ENCODE data around the gene ERBB4. TPM values are rescaled to one million over a fixed set of nuclear protein-coding genes. Genes with fewer than 3 reads are reported as not detected.

Gene ERBB4
- total and polyA plus RNA-seq, 2 of the 8 experiments (the other 6 are each of a cell fraction or from before 2014, with no cell fraction given) = 0.34 to 1.3 TPM

DNA sequence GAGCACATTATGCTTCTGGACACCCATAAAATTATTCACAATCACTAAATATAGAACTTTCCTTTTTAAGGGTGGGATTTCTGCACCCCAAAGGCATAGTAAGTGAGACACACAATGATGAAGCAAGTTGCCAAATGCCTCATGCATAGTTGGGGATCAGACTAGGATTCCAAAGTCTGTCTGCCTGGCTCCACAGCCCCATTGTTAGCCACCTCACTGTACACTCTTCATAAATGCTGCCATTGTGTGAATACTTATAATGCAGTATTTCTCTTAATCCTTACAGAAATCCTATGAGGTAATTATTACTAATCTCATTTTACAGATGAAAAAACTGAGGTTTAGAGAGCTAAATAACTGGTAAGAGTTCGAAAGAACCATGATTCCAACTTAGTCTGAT is 738.6 kb downstream of the ERBB4 start:
- no peaks in the 10 kb centered on the region for H3K23me2 ChIP-seq (ENCODE audit: low read depth, low read length)
- H3K4me1 ChIP-seq (replicated peaks in 1 of 4; ENCODE audit: control insufficient read depth in 3 of 4, insufficient read depth in 4 of 4, low read length in 3 of 4) = no peaks in the 10 kb centered on the region
- FAIRE-seq (no peak), DNase-seq (ENCODE audit: low read depth in 1 of 2, low spot score in 2 of 2) (no peak)
- H3K4me2 ChIP-seq (ENCODE audit: insufficient read depth in 1 of 2, low read depth in 2 of 2, low read length in 2 of 2) = no peak overlapping the region
- no peaks in the 10 kb centered on the region for H3K9me3 ChIP-seq (ENCODE audit: insufficient read depth in 2 of 2, low read depth in 1 of 2, low read length in 1 of 2)
- no peaks in the 10 kb centered on the region for H3K79me2 ChIP-seq (ENCODE audit: control insufficient read depth in 1 of 2, insufficient read depth in 2 of 2, low read length in 2 of 2)
- H2AFZ ChIP-seq (ENCODE audit: low read length) = no peak overlapping the region
- H3K9ac ChIP-seq (replicated peaks in 1 of 4; ENCODE audit: extremely low read depth in 1 of 4, low read depth in 3 of 4, low read length in 3 of 4) = no peak overlapping the region
- 87% methylated on average over 1 of the region's 1 CpG; no CpG with 5 or more reads in 1 of the 2 experiments for WGBS, 2 experiments (ENCODE audit: extremely low coverage in 1 of 2, insufficient coverage in 1 of 2, insufficient read length in 1 of 2, insufficient replicate concordance in 2 of 2, low coverage in 1 of 2, low lambda C conversion rate in 2 of 2, missing lambda C conversion rate in 1 of 2)
- H4K91ac ChIP-seq (replicated peaks; ENCODE audit: insufficient read length, low read length) = no peak overlapping the region
- no peak overlapping the region for H4K5ac ChIP-seq (ENCODE audit: insufficient read length, low read depth, low read length)
- TF ChIP-seq SIRT6 (IDR thresholded peaks at IDR 0.05; ENCODE audit: low read length) (no peak), SP2 (IDR thresholded peaks at IDR 0.05; ENCODE audit: low read length) (no peak), TAF1 (IDR thresholded peaks at IDR 0.05; ENCODE audit: low read depth, low read length) (no peak), SIN3A (conservative IDR thresholded peaks at IDR 0.05 in 1 of 2, IDR thresholded peaks at IDR 0.05 in 1 of 2; ENCODE audit: low read depth in 1 of 2, low read length in 2 of 2) (no peak), RBBP5 (IDR thresholded peaks at IDR 0.05; ENCODE audit: borderline replicate concordance, low read depth, low read length) (no peak), CTBP2 (IDR thresholded peaks at IDR 0.05; ENCODE audit: borderline replicate concordance, insufficient read depth, insufficient read length, low read length) (no peak), RFX5 (IDR thresholded peaks at IDR 0.05; ENCODE audit: borderline replicate concordance, low read depth, low read length) (no peak), CBX5 (IDR thresholded peaks at IDR 0.05; ENCODE audit: low read depth, low read length) (no peak), SIX5 (IDR thresholded peaks at IDR 0.05; ENCODE audit: low read depth, low read length) (no peak), JUND (IDR thresholded peaks at IDR 0.05; ENCODE audit: low read length) (no peak), NRF1 (IDR thresholded peaks at IDR 0.05; ENCODE audit: low read depth, low read length) (no peak), CEBPB (IDR thresholded peaks at IDR 0.05; ENCODE audit: low read depth, low read length) (no peak), CBX8 (IDR thresholded peaks at IDR 0.05; ENCODE audit: borderline replicate concordance, low read depth, low read length) (no peak), KDM1A (IDR thresholded peaks at IDR 0.05; ENCODE audit: borderline replicate concordance, low read length) (no peak)
- no peaks in the 10 kb centered on the region for H3K27me3 ChIP-seq (replicated peaks in 1 of 4; ENCODE audit: control insufficient read depth in 3 of 4, extremely low read depth in 1 of 4, insufficient read depth in 3 of 4, low read length in 3 of 4)
- no peak overlapping the region for H2AK5ac ChIP-seq (ENCODE audit: low read depth, low read length)
- H2BK12ac ChIP-seq (ENCODE audit: low read depth, low read length) = no peak overlapping the region
- H4K8ac ChIP-seq (ENCODE audit: extremely low read depth, insufficient read depth, low read length) = no peak overlapping the region
- H4K20me1 ChIP-seq (replicated peaks in 1 of 2; ENCODE audit: control insufficient read depth in 1 of 2, insufficient read depth in 2 of 2, low read length in 2 of 2) = no peaks in the 10 kb centered on the region
- no peak overlapping the region for H2BK20ac ChIP-seq (ENCODE audit: low read length)
- no peak overlapping the region for H3K27ac ChIP-seq (ENCODE audit: low read depth, low read length)
- H3K56ac ChIP-seq (replicated peaks; ENCODE audit: insufficient read length, low read depth, low read length) = no peak overlapping the region
- CTCF ChIA-PET (ENCODE audit: partially characterized antibody) = interaction anchor here (2.6 kb wide), 1 partner anchor 11 kb away, joined by 6 read pairs; no protein-coding TSS in a partner anchor
- H3K36me3 ChIP-seq (ENCODE audit: control insufficient read depth in 2 of 4, insufficient read depth in 4 of 4, low read length in 3 of 4) = no peaks in the 10 kb centered on the region
- no peak overlapping the region for H2BK120ac ChIP-seq (replicated peaks; ENCODE audit: low read depth, low read length)
- no peak overlapping the region for H2BK15ac ChIP-seq (ENCODE audit: low read length)
- H2BK5ac ChIP-seq (ENCODE audit: low read depth, low read length) = no peak overlapping the region
- POLR2A ChIA-PET (ENCODE audit: partially characterized antibody) = no interaction called here
- no peak overlapping the region for H3K18ac ChIP-seq (ENCODE audit: extremely low read depth, low read length)
- no peak overlapping the region for H3K23ac ChIP-seq (ENCODE audit: insufficient read length)
- H3K14ac ChIP-seq (ENCODE audit: insufficient read length) = no peak overlapping the region
- no peaks in the 10 kb centered on the region for H3K79me1 ChIP-seq (ENCODE audit: low read depth, low read length)
- H3K4ac ChIP-seq (replicated peaks; ENCODE audit: insufficient read length, low read depth, low read length) = no peak overlapping the region
- no peak overlapping the region for H3K4me3 ChIP-seq (ENCODE audit: extremely low read depth in 1 of 4, insufficient read depth in 2 of 4, low read depth in 3 of 4, low read length in 4 of 4)
